ENCODE measurements around the gene ANKRD28.

ANKRD28 gene

DNA sequence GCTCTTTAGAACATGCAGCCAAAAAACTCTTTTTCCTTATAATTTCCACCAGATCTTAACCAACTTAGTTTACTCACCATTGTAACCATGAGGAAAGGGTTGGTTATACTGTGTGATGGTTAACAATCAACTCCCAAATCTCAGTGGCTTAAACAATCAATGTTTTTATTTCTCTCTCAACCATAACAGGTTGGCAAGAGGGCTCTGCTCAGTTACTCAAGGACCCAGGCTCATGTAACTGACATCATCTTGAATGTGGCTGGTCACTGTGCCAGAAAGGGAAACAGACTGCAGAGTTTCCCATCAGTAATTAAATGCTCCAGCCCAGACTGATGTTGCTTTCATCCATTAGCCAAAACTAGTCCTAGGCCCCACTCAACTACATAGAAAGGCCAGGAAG lies 69.0 kb downstream of the ANKRD28 start:
- DNase-seq (ENCODE audit: low read depth) = no peak

DNA sequence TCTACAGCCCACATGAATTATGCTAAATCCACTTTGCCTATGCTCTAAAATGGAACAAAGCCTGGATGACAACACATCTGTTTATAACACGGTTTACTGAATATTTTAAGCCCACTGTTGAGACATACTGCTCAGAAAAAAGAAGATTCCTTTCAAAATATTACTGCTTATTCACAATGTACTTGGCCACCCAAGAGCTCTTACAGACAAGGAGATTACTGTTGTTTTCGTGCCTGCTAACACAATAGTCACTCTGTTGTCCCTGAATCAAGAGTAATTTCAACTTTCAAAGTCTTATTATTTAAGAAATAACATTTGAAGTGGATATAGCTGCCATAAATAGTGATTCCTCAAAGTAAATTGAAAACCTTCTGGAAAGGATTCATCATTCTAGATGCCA lies 70.9 kb downstream of the ANKRD28 start:
- H3K4me3 ChIP-seq (ENCODE audit: low read length) = no peak overlapping the region
- TF ChIP-seq, protein P1, sequence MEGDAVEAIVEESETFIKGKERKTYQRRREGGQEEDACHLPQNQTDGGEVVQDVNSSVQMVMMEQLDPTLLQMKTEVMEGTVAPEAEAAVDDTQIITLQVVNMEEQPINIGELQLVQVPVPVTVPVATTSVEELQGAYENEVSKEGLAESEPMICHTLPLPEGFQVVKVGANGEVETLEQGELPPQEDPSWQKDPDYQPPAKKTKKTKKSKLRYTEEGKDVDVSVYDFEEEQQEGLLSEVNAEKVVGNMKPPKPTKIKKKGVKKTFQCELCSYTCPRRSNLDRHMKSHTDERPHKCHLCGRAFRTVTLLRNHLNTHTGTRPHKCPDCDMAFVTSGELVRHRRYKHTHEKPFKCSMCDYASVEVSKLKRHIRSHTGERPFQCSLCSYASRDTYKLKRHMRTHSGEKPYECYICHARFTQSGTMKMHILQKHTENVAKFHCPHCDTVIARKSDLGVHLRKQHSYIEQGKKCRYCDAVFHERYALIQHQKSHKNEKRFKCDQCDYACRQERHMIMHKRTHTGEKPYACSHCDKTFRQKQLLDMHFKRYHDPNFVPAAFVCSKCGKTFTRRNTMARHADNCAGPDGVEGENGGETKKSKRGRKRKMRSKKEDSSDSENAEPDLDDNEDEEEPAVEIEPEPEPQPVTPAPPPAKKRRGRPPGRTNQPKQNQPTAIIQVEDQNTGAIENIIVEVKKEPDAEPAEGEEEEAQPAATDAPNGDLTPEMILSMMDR (IDR thresholded peaks at IDR 0.05; ENCODE audit: insufficient read depth, low read depth, low read length, missing control alignments) = no peak
- DNase-seq (ENCODE audit: low read depth) = no peak

More for the DNA sequence above, 69.0 kb downstream of the ANKRD28 start:
- TF ChIP-seq, protein P1 (IDR thresholded peaks at IDR 0.05; ENCODE audit: insufficient read depth, low read depth, low read length, missing control alignments) = no peak
- no peak overlapping the region for H3K4me3 ChIP-seq (ENCODE audit: low read length)

DNA sequence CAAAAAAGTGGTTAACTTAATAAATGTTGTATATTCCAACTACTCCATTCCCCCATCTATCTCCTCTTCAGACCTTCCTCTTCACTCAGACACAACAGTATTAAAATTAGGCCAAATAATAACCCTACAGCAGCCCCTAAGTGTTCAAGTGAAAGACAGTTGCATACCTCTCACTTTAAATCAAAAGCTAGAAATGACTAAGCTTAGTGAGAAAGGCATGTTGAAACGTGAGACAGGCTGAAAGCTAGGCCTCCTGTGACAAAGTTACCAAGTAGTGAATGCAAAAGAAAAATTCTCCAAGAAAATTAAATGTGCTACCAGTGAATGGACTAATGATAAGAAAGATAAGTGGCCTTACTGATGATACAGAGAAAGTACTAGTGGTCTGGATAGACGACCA lies 71.7 kb downstream of the ANKRD28 start:
- no peak overlapping the region for H3K4me3 ChIP-seq (ENCODE audit: low read length)
- TF ChIP-seq, protein P1 (IDR thresholded peaks at IDR 0.05; ENCODE audit: insufficient read depth, low read depth, low read length, missing control alignments) = no peak
- DNase-seq (ENCODE audit: low read depth) = peak; percentile 62

DNA sequence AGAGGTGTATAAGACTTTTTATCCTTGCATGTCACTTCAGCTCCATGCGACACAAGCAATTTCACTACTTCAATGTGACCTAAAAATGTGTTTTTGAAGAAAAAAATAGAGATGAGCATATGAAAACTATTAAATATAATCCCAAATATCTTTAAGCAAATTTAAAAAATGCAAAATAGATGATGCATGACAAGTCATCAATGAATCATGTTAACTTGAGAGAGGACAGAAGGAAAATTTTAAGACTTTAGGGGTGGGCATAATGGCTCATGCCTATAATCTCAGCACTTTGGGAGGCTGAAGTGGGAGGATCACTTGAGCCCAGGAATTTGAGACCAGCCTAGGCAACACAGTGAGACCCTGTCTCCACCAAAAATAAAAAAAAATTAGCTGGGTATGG lies 73.3 kb downstream of the ANKRD28 start:
- no peak overlapping the region for H3K4me3 ChIP-seq (ENCODE audit: low read length)
- DNase-seq (ENCODE audit: low read depth) = no peak
- TF ChIP-seq, protein P1 (IDR thresholded peaks at IDR 0.05; ENCODE audit: insufficient read depth, low read depth, low read length, missing control alignments) = no peak

DNA sequence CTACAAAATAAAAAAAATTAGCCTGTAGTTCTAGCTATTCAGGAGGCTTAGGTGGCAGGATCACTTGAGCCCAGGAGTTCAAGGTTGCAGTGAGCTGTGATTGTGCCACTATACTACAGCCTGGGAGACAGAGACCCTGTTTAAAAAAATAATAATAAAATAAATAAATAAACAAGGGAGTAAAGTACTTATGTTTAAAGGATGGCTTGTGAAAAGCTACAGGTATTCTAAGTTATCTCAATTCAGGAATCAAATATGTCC lies 74.2 kb downstream of the ANKRD28 start:
- DNase-seq (ENCODE audit: low read depth) = no peak
- no peak overlapping the region for H3K4me3 ChIP-seq (ENCODE audit: low read length)
- TF ChIP-seq, protein P1 (IDR thresholded peaks at IDR 0.05; ENCODE audit: insufficient read depth, low read depth, low read length, missing control alignments) = no peak

DNA sequence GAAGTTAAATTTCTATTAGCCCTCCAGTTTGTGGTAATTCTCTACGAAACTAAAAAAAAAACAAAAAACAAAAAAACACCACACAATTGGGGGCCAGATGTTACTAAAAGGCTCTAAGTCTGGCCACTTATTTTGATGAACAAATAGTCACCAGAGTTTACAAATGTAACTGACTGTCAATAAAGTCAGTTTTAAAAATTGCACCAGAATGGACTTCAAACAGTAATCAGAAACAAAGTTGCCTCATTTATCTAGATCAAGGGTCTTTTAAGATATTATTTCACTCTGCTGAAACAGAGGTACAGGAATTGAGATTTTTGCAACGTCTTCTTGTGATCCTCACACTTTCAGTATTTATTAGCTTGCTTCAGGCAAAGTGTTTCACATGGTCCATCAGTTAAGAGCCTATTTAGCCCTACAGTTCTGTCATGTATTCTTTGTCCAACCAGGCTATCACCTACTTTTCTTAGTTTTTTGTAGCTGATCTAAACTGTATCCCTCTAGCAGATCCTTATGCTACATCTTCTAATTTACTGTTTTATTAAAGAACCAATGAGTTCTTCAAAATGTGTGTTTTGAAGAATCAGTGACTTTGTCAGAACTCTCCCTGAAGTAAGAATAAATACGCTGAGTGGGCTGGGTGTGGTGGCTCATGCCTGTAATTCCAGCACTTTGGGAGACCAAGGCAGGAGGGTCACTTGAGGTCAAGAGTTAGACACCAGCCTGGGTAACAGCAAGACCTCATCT lies 74.7 kb downstream of the ANKRD28 start:
- DNase-seq (ENCODE audit: low read depth) = no peak
- no peak overlapping the region for H3K4me3 ChIP-seq (ENCODE audit: low read length)
- TF ChIP-seq, protein P1 (IDR thresholded peaks at IDR 0.05; ENCODE audit: insufficient read depth, low read depth, low read length, missing control alignments) = no peak

DNA sequence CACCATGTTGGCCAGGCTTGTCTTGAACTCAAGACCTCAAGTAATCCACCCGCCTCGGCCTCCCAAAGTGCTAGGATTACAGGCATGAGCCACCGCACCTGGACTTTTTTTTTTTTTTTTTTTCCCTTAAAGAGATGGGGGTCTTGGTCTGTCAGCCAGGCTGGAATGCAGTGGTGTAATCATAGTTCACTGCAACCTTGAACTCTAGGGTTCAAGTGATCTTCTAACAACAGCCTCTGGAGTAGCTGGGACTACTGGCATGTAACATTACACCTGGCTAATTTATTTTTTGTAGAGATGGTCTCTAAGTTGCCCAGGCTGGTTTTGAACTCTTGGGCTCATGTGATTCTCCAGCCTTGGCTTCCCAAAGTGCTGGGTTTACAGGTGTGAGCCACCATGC lies 81.6 kb downstream of the ANKRD28 start:
- H3K4me3 ChIP-seq (ENCODE audit: low read length) = no peak overlapping the region
- DNase-seq (ENCODE audit: low read depth) = no peak
- TF ChIP-seq, protein P1 (IDR thresholded peaks at IDR 0.05; ENCODE audit: insufficient read depth, low read depth, low read length, missing control alignments) = no peak
